H9 (cell line): ENCODE measurements around the gene P4HB. TPM values are rescaled to one million over a fixed set of nuclear protein-coding genes. Genes with fewer than 3 reads are reported as not detected.

Experiments used
- DNase-seq: peaks from one replicate; pipeline ENCODE4 v3.0.0-alpha.2; 2017
- H2AFZ ChIP-seq: one replicate; pipeline ENCODE4 v1.6.1; 2013; ENCODE audit warnings: mild to moderate bottlenecking, low read length, control low read depth, moderate library complexity
- H2AK5ac ChIP-seq: 2 replicates; pipeline ENCODE4 v1.6.1; 2013; ENCODE audit warnings: low read length, control low read depth, mixed read lengths; ENCODE audit not compliant: insufficient read length
- H2BK120ac ChIP-seq: one replicate; pipeline ENCODE4 v1.6.1; 2013; ENCODE audit warnings: low read depth, mild to moderate bottlenecking, low read length, control low read depth, inconsistent platforms; ENCODE audit not compliant: poor library complexity, severe bottlenecking
- H2BK12ac ChIP-seq: 2 replicates; pipeline ENCODE4 v1.6.1; 2013; ENCODE audit warnings: low read length, control low read depth, mixed read lengths, low read depth; ENCODE audit not compliant: insufficient read length
- H2BK15ac ChIP-seq: 2 replicates; pipeline ENCODE4 v1.6.1; 2013; ENCODE audit warnings: low read depth, low read length, control low read depth
- H2BK20ac ChIP-seq: one replicate; pipeline ENCODE4 v1.6.1; 2013; ENCODE audit warnings: low read depth, mild to moderate bottlenecking, low read length, control low read depth, inconsistent platforms; ENCODE audit not compliant: poor library complexity, severe bottlenecking
- H2BK5ac ChIP-seq: 2 replicates; pipeline ENCODE4 v1.6.1; 2013; ENCODE audit warnings: low read length, control low read depth, mixed read lengths; ENCODE audit not compliant: insufficient read length
- H3K14ac ChIP-seq: 2 replicates; pipeline ENCODE4 v1.6.1; 2013; ENCODE audit warnings: low read length, control low read depth; ENCODE audit not compliant: insufficient read depth
- H3K18ac ChIP-seq: 2 replicates; pipeline ENCODE4 v1.6.1; 2013; ENCODE audit warnings: low read depth, mild to moderate bottlenecking, mixed read lengths, low read length, control low read depth; ENCODE audit not compliant: insufficient read length
- H3K23ac ChIP-seq: 2 replicates; pipeline ENCODE4 v1.6.1; 2013; ENCODE audit warnings: low read length, control low read depth, mixed read lengths, low read depth; ENCODE audit not compliant: insufficient read length
- H3K23me2 ChIP-seq: 2 replicates; pipeline ENCODE4 v1.6.1; 2013; ENCODE audit warnings: low read depth, mild to moderate bottlenecking, mixed read lengths, low read length, control low read depth; ENCODE audit not compliant: insufficient read length, poor library complexity, severe bottlenecking
- H3K27ac ChIP-seq: 2 replicates; pipeline ENCODE4 v1.5.1; 2013; ENCODE audit warnings: low read length, control low read depth, mixed read lengths, low read depth; ENCODE audit not compliant: insufficient read length
- H3K27me3 ChIP-seq: 2 replicates; pipeline ENCODE4 v1.6.1; 2013; ENCODE audit warnings: low read length, control low read depth, inconsistent platforms; ENCODE audit not compliant: insufficient read depth
- H3K4ac ChIP-seq: 2 replicates; pipeline ENCODE4 v1.6.1; 2013; ENCODE audit warnings: low read depth, mild to moderate bottlenecking, control low read depth, inconsistent platforms, low read length, moderate library complexity
- H3K4me1 ChIP-seq: 2 replicates; pipeline ENCODE4 v1.6.1; 2013; ENCODE audit warnings: low read length, control low read depth, inconsistent platforms; ENCODE audit not compliant: insufficient read depth
- H3K4me2 ChIP-seq: 2 replicates; pipeline ENCODE4 v1.6.1; 2013; ENCODE audit warnings: low read length, control low read depth, mixed read lengths; ENCODE audit not compliant: insufficient read length, insufficient read depth
- H3K56ac ChIP-seq: 2 replicates; pipeline ENCODE4 v1.6.1; 2013; ENCODE audit warnings: low read depth, mild to moderate bottlenecking, mixed read lengths, low read length, control low read depth; ENCODE audit not compliant: insufficient read length
- H3K79me1 ChIP-seq: 2 replicates; pipeline ENCODE4 v1.6.1; 2013; ENCODE audit warnings: low read depth, mild to moderate bottlenecking, moderate library complexity, low read length, control low read depth, inconsistent platforms; ENCODE audit not compliant: insufficient read depth, poor library complexity, severe bottlenecking
- H3K79me2 ChIP-seq: 2 replicates; pipeline ENCODE4 v1.6.1; 2013; ENCODE audit warnings: low read length, control low read depth, inconsistent platforms; ENCODE audit not compliant: insufficient read depth
- H3K9ac ChIP-seq: 2 replicates; pipeline ENCODE4 v1.6.1; 2013; ENCODE audit warnings: low read length, control low read depth, mixed read lengths; ENCODE audit not compliant: insufficient read length; ENCODE audit errors: extremely low read depth
- H3K9me3 ChIP-seq: one replicate; pipeline ENCODE4 v1.6.1; 2013; ENCODE audit warnings: low read depth, low read length, inconsistent platforms; ENCODE audit not compliant: control insufficient read depth
- H3T11ph ChIP-seq: one replicate; pipeline ENCODE4 v1.6.1; 2013; ENCODE audit warnings: mild to moderate bottlenecking, low read length, control low read depth, inconsistent platforms
- H4K20me1 ChIP-seq: one replicate; pipeline ENCODE4 v1.6.1; 2013; ENCODE audit not compliant: control insufficient read depth, insufficient read length, insufficient read depth
- H4K5ac ChIP-seq: 2 replicates; pipeline ENCODE4 v1.6.1; 2013; ENCODE audit warnings: low read depth, mild to moderate bottlenecking, mixed read lengths, low read length, control low read depth; ENCODE audit not compliant: insufficient read length
- H4K8ac ChIP-seq: replicated peaks from 2 replicates; pipeline ENCODE4 v1.6.1; 2013; ENCODE audit warnings: low read length, control low read depth, mixed read lengths, low read depth; ENCODE audit not compliant: insufficient read length
- H4K91ac ChIP-seq: 2 replicates; pipeline ENCODE4 v1.6.1; 2013; ENCODE audit warnings: low read depth, mild to moderate bottlenecking, moderate library complexity, mixed read lengths, low read length, control low read depth; ENCODE audit not compliant: insufficient read length
- H3K27ac Mint-ChIP-seq, 3 experiments: 2 replicates in 2 of 3; 3 replicates in 1 of 3; pipeline ENCODE4 v1.8.0; 2020 to 2021; ENCODE audit warnings: mixed read lengths in 3 of 3, mild to moderate bottlenecking in 1 of 3, moderate library complexity in 1 of 3
- H3K27me3 Mint-ChIP-seq: 2 replicates; pipeline ENCODE4 v1.8.0; 2021; ENCODE audit warnings: low read depth, mild to moderate bottlenecking, moderate library complexity, mixed read lengths
- H3K36me3 Mint-ChIP-seq, 3 experiments: 2 replicates in 2 of 3; 3 replicates in 1 of 3; pipeline ENCODE4 v1.8.0; 2020 to 2021; ENCODE audit warnings: low read depth in 3 of 3, mixed read lengths in 3 of 3; ENCODE audit not compliant: insufficient read depth in 1 of 3
- H3K4me1 Mint-ChIP-seq, 2 experiments: 2 replicates each; pipeline ENCODE4 v1.8.0; 2020; ENCODE audit warnings: mixed read lengths in 2 of 2
- H3K4me3 Mint-ChIP-seq, 2 experiments: 2 replicates in 1 of 2; 3 replicates in 1 of 2; pipeline ENCODE4 v1.8.0; 2020 to 2021; ENCODE audit warnings: mild to moderate bottlenecking in 2 of 2, mixed read lengths in 2 of 2, moderate library complexity in 1 of 2
- H3K9me3 Mint-ChIP-seq, 2 experiments: 2 replicates in 1 of 2; 3 replicates in 1 of 2; pipeline ENCODE4 v1.8.0; 2020; ENCODE audit warnings: mild to moderate bottlenecking in 2 of 2, mixed read lengths in 2 of 2, moderate library complexity in 1 of 2
- WGBS: extraction: QIAGEN DNeasy Blood & Tissue Kit; methylation state at CpG from one replicate; pipeline ENCODE4 v1.1.7; 2013; ENCODE audit warnings: missing lambda C conversion rate, low lambda C conversion rate, mixed read lengths; ENCODE audit not compliant: insufficient read length; ENCODE audit errors: extremely low coverage; 5-methylcytosine and 5-hydroxymethylcytosine counted together
- total RNA-seq: library from RNA; stranded (reverse); gene quantifications from 2 replicates; pipeline ENCODE4 v1.2.1, GENCODE V29; 2021
- TF ChIP-seq, protein P1 (sequence below): fragments of 200-600 bp; sonication (generic); conservative IDR thresholded peaks from 3 replicates; pipeline ENCODE4 v1.8.0; 2021; ENCODE audit warnings: antibody characterized with exemption, mild to moderate bottlenecking

The P4HB gene
- total RNA-seq, 1 experiment from 2014 or later, result 366 TPM

DNA sequence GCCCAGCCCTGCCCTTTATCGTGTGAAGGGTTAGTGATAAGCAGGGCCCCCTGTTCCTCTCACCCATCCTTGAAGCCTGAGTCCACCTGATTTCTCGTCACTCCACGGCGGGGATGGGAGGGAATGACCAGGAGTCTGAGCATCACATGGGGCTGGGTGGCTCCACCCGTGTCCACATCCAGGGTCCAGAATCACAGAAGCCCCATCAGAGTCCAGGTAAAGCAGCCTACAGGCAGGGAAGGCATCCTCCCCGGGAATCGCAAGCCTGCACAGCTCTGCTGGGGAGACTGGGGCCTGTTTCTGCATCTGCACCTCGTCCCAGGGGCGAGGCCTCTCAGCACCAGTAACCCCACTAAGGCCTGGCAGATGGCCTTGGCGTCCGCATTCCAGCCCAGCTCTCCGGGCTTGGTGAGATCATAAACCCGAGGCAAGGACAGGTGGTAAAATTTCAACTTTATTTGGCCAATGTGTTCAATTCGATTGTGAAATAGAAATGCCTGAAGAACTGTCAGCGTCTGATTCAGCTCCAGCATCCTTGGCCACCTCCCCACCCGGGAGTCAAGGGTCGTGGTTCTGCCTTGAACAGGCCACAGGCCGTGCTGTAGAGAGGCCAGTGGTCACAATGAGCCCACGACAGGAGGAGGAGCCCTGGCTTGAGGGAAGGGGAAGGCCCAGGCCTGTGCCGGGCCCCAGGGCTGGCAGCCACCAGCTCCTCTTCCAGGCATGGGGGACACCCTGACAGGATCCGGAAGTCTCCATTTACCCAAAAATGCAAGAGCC lies 17.4 kb downstream of the P4HB start:
- no peaks in the 10 kb centered on the region for H3K27me3 ChIP-seq
- no peak overlapping the region for H4K5ac ChIP-seq
- no peak overlapping the region for H2BK12ac ChIP-seq
- TF ChIP-seq, protein P1, sequence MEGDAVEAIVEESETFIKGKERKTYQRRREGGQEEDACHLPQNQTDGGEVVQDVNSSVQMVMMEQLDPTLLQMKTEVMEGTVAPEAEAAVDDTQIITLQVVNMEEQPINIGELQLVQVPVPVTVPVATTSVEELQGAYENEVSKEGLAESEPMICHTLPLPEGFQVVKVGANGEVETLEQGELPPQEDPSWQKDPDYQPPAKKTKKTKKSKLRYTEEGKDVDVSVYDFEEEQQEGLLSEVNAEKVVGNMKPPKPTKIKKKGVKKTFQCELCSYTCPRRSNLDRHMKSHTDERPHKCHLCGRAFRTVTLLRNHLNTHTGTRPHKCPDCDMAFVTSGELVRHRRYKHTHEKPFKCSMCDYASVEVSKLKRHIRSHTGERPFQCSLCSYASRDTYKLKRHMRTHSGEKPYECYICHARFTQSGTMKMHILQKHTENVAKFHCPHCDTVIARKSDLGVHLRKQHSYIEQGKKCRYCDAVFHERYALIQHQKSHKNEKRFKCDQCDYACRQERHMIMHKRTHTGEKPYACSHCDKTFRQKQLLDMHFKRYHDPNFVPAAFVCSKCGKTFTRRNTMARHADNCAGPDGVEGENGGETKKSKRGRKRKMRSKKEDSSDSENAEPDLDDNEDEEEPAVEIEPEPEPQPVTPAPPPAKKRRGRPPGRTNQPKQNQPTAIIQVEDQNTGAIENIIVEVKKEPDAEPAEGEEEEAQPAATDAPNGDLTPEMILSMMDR, result no peak
- no peak overlapping the region for H3K4ac ChIP-seq
- no peaks in the 10 kb centered on the region for H3K4me1 ChIP-seq
- no peak overlapping the region for H2BK5ac ChIP-seq
- H2AFZ ChIP-seq, result no peak overlapping the region
- no peaks in the 10 kb centered on the region for H4K20me1 ChIP-seq
- no peak overlapping the region for H2BK15ac ChIP-seq
- H3K18ac ChIP-seq, result no peak overlapping the region
- H3K27ac ChIP-seq, result no peak overlapping the region
- no peaks in the 10 kb centered on the region for H3K79me1 ChIP-seq
- H3K4me2 ChIP-seq, result no peak overlapping the region
- Mint-ChIP-seq H3K9me3 (no peaks in the 10 kb centered on the region), H3K27ac (0 out of 7 replicates have a peak overlapping the region, but pooled peaks of 1 of the 3 experiments have one; percentile 28), H3K36me3 (peaks cover 17 to 50% (median 38%) of the 10 kb centered on the region in 3 experiments; a peak in 6 of 7 replicates), H3K4me1 (peaks cover 5 to 6% of the 10 kb centered on the region in 2 experiments; a peak in 3 of 4 replicates), H3K27me3 (no peaks in the 10 kb centered on the region), H3K4me3 (no peak overlapping the region)
- H3K14ac ChIP-seq, result no peak overlapping the region
- no peaks in the 10 kb centered on the region for H3K23me2 ChIP-seq
- H3K9ac ChIP-seq, result no peak overlapping the region
- H4K8ac ChIP-seq, result no peak overlapping the region
- no CpG with 5 or more reads among the region's 21 CpGs for WGBS
- H2AK5ac ChIP-seq, result no peak overlapping the region
- no peak overlapping the region for H3K23ac ChIP-seq
- no peak overlapping the region for H4K91ac ChIP-seq
- no peak overlapping the region for H3K56ac ChIP-seq
- H3T11ph ChIP-seq, result no peak overlapping the region
- DNase-seq, result no peak
- H2BK120ac ChIP-seq, result no peak overlapping the region
- H3K9me3 ChIP-seq, result no peaks in the 10 kb centered on the region
- H3K79me2 ChIP-seq, result no peaks in the 10 kb centered on the region
- no peak overlapping the region for H2BK20ac ChIP-seq
